GM12878 (cell line): ENCODE results near the gene PTPMT1. TPM values are rescaled to one million over a fixed set of nuclear protein-coding genes. Genes with fewer than 3 reads are reported as not detected.

ENCODE experiments used
- ATF2 ChIP-seq: IDR thresholded peaks from 2 replicates; pipeline ENCODE4 v1.6.1; 2012; ENCODE audit warnings: low read length, inconsistent platforms
- EGR1 ChIP-seq, 2 experiments: IDR thresholded peaks; 1 replicate in 1 of 2; 2 replicates in 1 of 2; pipeline ENCODE4 v1.6.1; 2011 to 2012; ENCODE audit warnings: low read depth in 2 of 2, low read length in 2 of 2, borderline replicate concordance in 1 of 2, mild to moderate bottlenecking in 1 of 2, moderate library complexity in 1 of 2
- ELK1 ChIP-seq: IDR thresholded peaks from 2 replicates; pipeline ENCODE4 v1.6.1; 2012; ENCODE audit warnings: low read depth, low read length, improper control_type of control experiment
- HDGF ChIP-seq: fragments of 450-650 bp; IDR thresholded peaks from 2 replicates; pipeline ENCODE4 v1.6.1; 2016; ENCODE audit warnings: antibody characterized with exemption
- JUNB ChIP-seq: IDR thresholded peaks from 2 replicates; pipeline ENCODE4 v1.6.1; 2016; ENCODE audit warnings: antibody characterized with exemption, mild to moderate bottlenecking
- KDM1A ChIP-seq: fragments of 200-600 bp; sonication (generic); IDR thresholded peaks from 2 replicates; pipeline ENCODE4 v1.6.1; 2016; ENCODE audit warnings: borderline replicate concordance
- MAX ChIP-seq: IDR thresholded peaks from 2 replicates; pipeline ENCODE4 v1.6.1; 2012; ENCODE audit warnings: low read depth, low read length, improper control_type of control experiment
- PAX8 ChIP-seq: fragments of 450-650 bp; IDR thresholded peaks from 2 replicates; pipeline ENCODE4 v1.6.1; 2017; ENCODE audit warnings: mild to moderate bottlenecking, moderate library complexity
- POLR2AphosphoS2 ChIP-seq: IDR thresholded peaks from 2 replicates; pipeline ENCODE4 v1.6.1; 2011; ENCODE audit warnings: low read depth, mild to moderate bottlenecking, low read length, improper control_type of control experiment, moderate library complexity
- POU2F2 ChIP-seq: IDR thresholded peaks from 3 replicates; pipeline ENCODE4 v1.6.1; 2011; ENCODE audit warnings: low read depth, mild to moderate bottlenecking, low read length, borderline replicate concordance
- SMAD5 ChIP-seq: IDR thresholded peaks from 2 replicates; pipeline ENCODE4 v1.6.1; 2016; ENCODE audit warnings: antibody characterized with exemption, low read depth
- SMC3 ChIP-seq: IDR thresholded peaks from 2 replicates; pipeline ENCODE4 v1.6.1; 2011; ENCODE audit warnings: low read length, improper control_type of control experiment, borderline replicate concordance
- SPI1 ChIP-seq: IDR thresholded peaks from 2 replicates; pipeline ENCODE4 v1.6.1; 2011; ENCODE audit warnings: low read depth, mild to moderate bottlenecking, low read length, moderate library complexity, borderline replicate concordance; ENCODE audit not compliant: insufficient read depth
- TARDBP ChIP-seq: IDR thresholded peaks from 2 replicates; pipeline ENCODE4 v1.6.1; 2016; ENCODE audit warnings: borderline replicate concordance
- TCF12 ChIP-seq: IDR thresholded peaks from 2 replicates; pipeline ENCODE4 v1.6.1; 2011; ENCODE audit warnings: low read depth, mild to moderate bottlenecking, low read length
- TCF3 ChIP-seq: IDR thresholded peaks from 2 replicates; pipeline ENCODE4 v1.6.1; 2012; ENCODE audit warnings: low read depth, mild to moderate bottlenecking, low read length, borderline replicate concordance; ENCODE audit not compliant: insufficient read depth
- ZBED1 ChIP-seq: IDR thresholded peaks from 2 replicates; pipeline ENCODE4 v1.6.1; 2016; ENCODE audit warnings: borderline replicate concordance
- ZNF24 ChIP-seq: fragments of 450-650 bp; IDR thresholded peaks from 2 replicates; pipeline ENCODE4 v1.6.1; 2017; ENCODE audit warnings: antibody characterized with exemption, mild to moderate bottlenecking
- ZNF622 ChIP-seq: fragments of 450-650 bp; IDR thresholded peaks from 2 replicates; pipeline ENCODE4 v1.6.1; 2017; ENCODE audit warnings: mild to moderate bottlenecking, inconsistent platforms
- polyA plus RNA-seq, 11 experiments: library from polyadenylated mRNA; depleted of rRNA in 4 of 11; unstranded in 6 of 11; stranded (reverse) in 5 of 11; fragments of >200 nt; fragmentation: Nextera tagmentation in 4 of 11; fragmentation: Illumina TruSeq in 1 of 11; extraction: Ambion mirVana in 4 of 11; extraction: Trizol in 1 of 11; gene quantifications; 1 replicate in 1 of 11; 2 replicates in 10 of 11; pipeline versions ENCODE4 v1.2.1 to v1.2.3, GENCODE V29; 2011 to 2016; ENCODE audit warnings: inconsistent platforms in 2 of 11, missing spikeins in 2 of 11, low read depth in 1 of 11
- total RNA-seq, 4 experiments: library from RNA; depleted of rRNA in 3 of 4; stranded (reverse); fragments of >200 nt in 3 of 4; fragmentation: Illumina TruSeq in 1 of 4; extraction: Trizol in 1 of 4; gene quantifications; 2 replicates each; pipeline versions ENCODE4 v1.2.1 to v1.2.3, GENCODE V29; 2013 to 2021
- TF ChIP-seq, protein P1 (sequence below), 3 experiments: IDR thresholded peaks in 2 of 3; conservative IDR thresholded peaks in 1 of 3; 2 replicates each; pipeline ENCODE4 v1.5.1; 2011; ENCODE audit warnings: low read depth in 3 of 3, low read length in 3 of 3, mild to moderate bottlenecking in 3 of 3, control low read depth in 2 of 3, moderate library complexity in 2 of 3, inconsistent platforms in 1 of 3, mixed read lengths in 1 of 3; ENCODE audit not compliant: control insufficient read depth in 2 of 3, insufficient read depth in 1 of 3; ENCODE audit errors: extremely low read depth in 1 of 3
- TF ChIP-seq, protein P2 (sequence below): fragments of 450-650 bp; IDR thresholded peaks from 2 replicates; pipeline ENCODE4 v1.6.1; 2017; ENCODE audit warnings: mild to moderate bottlenecking

Gene PTPMT1
- total and polyA plus RNA-seq, 10 of the 15 experiments (the other 5 are each of a cell fraction or from before 2014, with no cell fraction given) = 12.0 to 116 (median 58.2) TPM

DNA sequence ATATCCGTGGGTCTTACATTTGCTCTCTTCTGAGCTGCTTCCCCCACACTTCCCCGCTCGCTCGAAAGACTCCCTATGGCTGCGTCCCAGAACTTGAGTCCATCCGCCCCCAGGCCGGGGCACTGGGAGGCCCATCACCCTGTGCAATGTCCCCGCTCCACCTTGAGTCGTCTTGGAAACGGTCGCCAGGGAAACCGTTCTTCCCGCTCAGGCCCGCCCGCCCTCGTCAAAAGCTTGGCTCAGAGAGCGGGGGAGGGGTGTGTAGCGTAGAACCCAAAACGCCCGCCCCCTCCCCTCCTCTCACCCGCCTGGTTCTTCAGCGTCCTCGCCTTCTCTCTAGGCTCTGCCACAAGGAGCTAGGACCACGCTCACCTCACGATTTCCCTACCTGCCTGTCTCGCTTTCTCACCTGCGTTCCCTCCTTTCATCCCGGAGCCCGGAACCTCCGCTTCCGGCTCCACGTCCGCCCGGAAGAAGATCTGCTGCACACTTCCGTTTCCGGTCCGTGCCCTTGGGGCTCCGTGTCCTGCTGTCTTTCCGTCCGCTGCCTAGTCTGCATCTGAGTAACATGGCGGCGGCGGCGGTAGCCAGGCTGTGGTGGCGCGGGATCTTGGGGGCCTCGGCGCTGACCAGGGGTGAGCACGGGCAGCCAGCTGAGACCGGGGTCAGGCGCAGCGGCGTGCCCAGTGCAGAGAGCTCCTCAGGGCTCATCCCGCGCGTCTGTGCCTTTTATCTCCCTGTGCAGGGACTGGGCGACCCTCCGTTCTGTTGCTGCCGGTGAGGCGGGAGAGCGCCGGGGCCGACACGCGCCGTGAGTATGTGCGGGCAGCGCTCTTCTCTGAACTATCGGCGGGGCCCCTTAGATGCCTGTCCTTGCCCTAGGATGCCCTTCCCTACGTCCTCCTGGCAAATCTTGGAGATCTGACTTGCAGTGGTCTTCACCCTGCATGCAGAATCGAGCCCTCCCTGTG is 13.4 kb downstream of the PTPMT1 start, which contains the start of the genes KBTBD4 and NDUFS3 (continued):
- TF ChIP-seq ATF2 (no peak; the same call in 1 of the 2 replicates), ELK1 (peak; percentile 98), HDGF (0 out of 2 replicates have a peak, but pooled peaks have one; percentile 66), TCF3 (peak; percentile 62; the same call in 1 of the 2 replicates), SMAD5 (peak; percentile 74; the same call in 1 of the 2 replicates), POLR2AphosphoS2 (peak; percentile 93), TARDBP (peak; percentile 97), POU2F2 (peak; percentile 95), JUNB (no peak), MAX (peak; percentile 69; the same call in 1 of the 2 replicates), SPI1 (no peak), KDM1A (no peak), ZBED1 (peak; percentile 88; the same call in 1 of the 2 replicates), PAX8 (no peak), EGR1 (IDR thresholded peaks at IDR 0.05; ENCODE audit: borderline replicate concordance in 1 of 2, low read depth in 2 of 2, low read length in 2 of 2) (peak; percentile 72 to 99; a peak in 2 of 3 replicates), ZNF24 (no peak), TCF12 (peak; percentile 89), ZNF622 (no peak), SMC3 (no peak; the same call in 1 of the 2 replicates)
- TF ChIP-seq, protein P1, sequence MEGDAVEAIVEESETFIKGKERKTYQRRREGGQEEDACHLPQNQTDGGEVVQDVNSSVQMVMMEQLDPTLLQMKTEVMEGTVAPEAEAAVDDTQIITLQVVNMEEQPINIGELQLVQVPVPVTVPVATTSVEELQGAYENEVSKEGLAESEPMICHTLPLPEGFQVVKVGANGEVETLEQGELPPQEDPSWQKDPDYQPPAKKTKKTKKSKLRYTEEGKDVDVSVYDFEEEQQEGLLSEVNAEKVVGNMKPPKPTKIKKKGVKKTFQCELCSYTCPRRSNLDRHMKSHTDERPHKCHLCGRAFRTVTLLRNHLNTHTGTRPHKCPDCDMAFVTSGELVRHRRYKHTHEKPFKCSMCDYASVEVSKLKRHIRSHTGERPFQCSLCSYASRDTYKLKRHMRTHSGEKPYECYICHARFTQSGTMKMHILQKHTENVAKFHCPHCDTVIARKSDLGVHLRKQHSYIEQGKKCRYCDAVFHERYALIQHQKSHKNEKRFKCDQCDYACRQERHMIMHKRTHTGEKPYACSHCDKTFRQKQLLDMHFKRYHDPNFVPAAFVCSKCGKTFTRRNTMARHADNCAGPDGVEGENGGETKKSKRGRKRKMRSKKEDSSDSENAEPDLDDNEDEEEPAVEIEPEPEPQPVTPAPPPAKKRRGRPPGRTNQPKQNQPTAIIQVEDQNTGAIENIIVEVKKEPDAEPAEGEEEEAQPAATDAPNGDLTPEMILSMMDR (IDR thresholded peaks at IDR 0.05 in 2 of 3, conservative IDR thresholded peaks at IDR 0.05 in 1 of 3; ENCODE audit: control insufficient read depth in 2 of 3, extremely low read depth in 1 of 3, insufficient read depth in 1 of 3, low read depth in 3 of 3, low read length in 3 of 3) = no peak
- TF ChIP-seq, protein P2, sequence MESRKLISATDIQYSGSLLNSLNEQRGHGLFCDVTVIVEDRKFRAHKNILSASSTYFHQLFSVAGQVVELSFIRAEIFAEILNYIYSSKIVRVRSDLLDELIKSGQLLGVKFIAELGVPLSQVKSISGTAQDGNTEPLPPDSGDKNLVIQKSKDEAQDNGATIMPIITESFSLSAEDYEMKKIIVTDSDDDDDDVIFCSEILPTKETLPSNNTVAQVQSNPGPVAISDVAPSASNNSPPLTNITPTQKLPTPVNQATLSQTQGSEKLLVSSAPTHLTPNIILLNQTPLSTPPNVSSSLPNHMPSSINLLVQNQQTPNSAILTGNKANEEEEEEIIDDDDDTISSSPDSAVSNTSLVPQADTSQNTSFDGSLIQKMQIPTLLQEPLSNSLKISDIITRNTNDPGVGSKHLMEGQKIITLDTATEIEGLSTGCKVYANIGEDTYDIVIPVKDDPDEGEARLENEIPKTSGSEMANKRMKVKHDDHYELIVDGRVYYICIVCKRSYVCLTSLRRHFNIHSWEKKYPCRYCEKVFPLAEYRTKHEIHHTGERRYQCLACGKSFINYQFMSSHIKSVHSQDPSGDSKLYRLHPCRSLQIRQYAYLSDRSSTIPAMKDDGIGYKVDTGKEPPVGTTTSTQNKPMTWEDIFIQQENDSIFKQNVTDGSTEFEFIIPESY = no peak
